ENCODE data around the gene KCNK2. TPM values are rescaled to one million over a fixed set of nuclear protein-coding genes. Genes with fewer than 3 reads are reported as not detected.

Gene KCNK2
- polyA plus RNA-seq (2013, experiment 1 of 2), result 0.63 TPM
- polyA plus RNA-seq (2013, experiment 2 of 2), result 0.40 TPM

- Histone ChIP-seq H3K4me1 (ENCODE audit: control insufficient read depth, insufficient read depth, low read length, poor library complexity, severe bottlenecking) (peaks cover 9% of the 10 kb centered on the region), H3K27ac (ENCODE audit: low read depth, low read length, severe bottlenecking) (no peak within 1 kb of the TSS), H3K4me3 (ENCODE audit: extremely low read depth, insufficient read depth, low read length, poor library complexity, severe bottlenecking) (peak within 1 kb of the TSS; percentile 37), H3K9me3 (ENCODE audit: control insufficient read depth, low read length) (no peaks in the 10 kb centered on the region), H3K36me3 (ENCODE audit: control insufficient read depth, insufficient read depth, low read length) (no peaks in the 10 kb centered on the region)
- 0% methylated on average over 38 to 54 of the region's 85 CpGs for WGBS, 2 experiments (ENCODE audit: insufficient coverage in 2 of 2)
These were observed at the start of gene KCNK2 for GRCh38 chr1:215082532-215083382. KCNK2 (plus strand) TSS chr1:215082737; CDS start chr1:215083386, 649 bp downstream.

- H3K9me3 ChIP-seq (ENCODE audit: control insufficient read depth, low read length), result no peaks in the 10 kb centered on the region
- no peak overlapping the region for H3K27ac ChIP-seq (ENCODE audit: low read depth, low read length, severe bottlenecking)
- H3K36me3 ChIP-seq (ENCODE audit: control insufficient read depth, insufficient read depth, low read length), result no peaks in the 10 kb centered on the region
- H3K4me1 ChIP-seq (ENCODE audit: control insufficient read depth, insufficient read depth, low read length, poor library complexity, severe bottlenecking), result no peaks in the 10 kb centered on the region
- no CpG with 5 or more reads among the region's 1 CpG for WGBS, 2 experiments (ENCODE audit: insufficient coverage in 2 of 2)
- no peak overlapping the region for H3K4me3 ChIP-seq (ENCODE audit: extremely low read depth, insufficient read depth, low read length, poor library complexity, severe bottlenecking)
These were observed 49.5 kb upstream of the KCNK2 start for GRCh38 chr1:215032911-215033526.

GRCh38 chr1:215040190-215040589 lies 42.3 kb upstream of the KCNK2 start:
- no peaks in the 10 kb centered on the region for H3K4me1 ChIP-seq (ENCODE audit: control insufficient read depth, insufficient read depth, low read length, poor library complexity, severe bottlenecking)
- no peak overlapping the region for H3K4me3 ChIP-seq (ENCODE audit: extremely low read depth, insufficient read depth, low read length, poor library complexity, severe bottlenecking)
- WGBS, 2 experiments (ENCODE audit: insufficient coverage in 2 of 2), result 67% methylated on average over 1 of the region's 2 CpGs; no CpG with 5 or more reads in 1 of the 2 experiments
- no peaks in the 10 kb centered on the region for H3K9me3 ChIP-seq (ENCODE audit: control insufficient read depth, low read length)
- H3K36me3 ChIP-seq (ENCODE audit: control insufficient read depth, insufficient read depth, low read length), result no peaks in the 10 kb centered on the region
- H3K27ac ChIP-seq (ENCODE audit: low read depth, low read length, severe bottlenecking), result no peak overlapping the region

GRCh38 chr1:215043401-215043800 lies 39.1 kb upstream of the KCNK2 start:
- no CpG with 5 or more reads among the region's 1 CpG for WGBS, 2 experiments (ENCODE audit: insufficient coverage in 2 of 2)
- no peaks in the 10 kb centered on the region for H3K4me1 ChIP-seq (ENCODE audit: control insufficient read depth, insufficient read depth, low read length, poor library complexity, severe bottlenecking)
- H3K4me3 ChIP-seq (ENCODE audit: extremely low read depth, insufficient read depth, low read length, poor library complexity, severe bottlenecking), result no peak overlapping the region
- no peaks in the 10 kb centered on the region for H3K36me3 ChIP-seq (ENCODE audit: control insufficient read depth, insufficient read depth, low read length)
- H3K9me3 ChIP-seq (ENCODE audit: control insufficient read depth, low read length), result no peaks in the 10 kb centered on the region
- no peak overlapping the region for H3K27ac ChIP-seq (ENCODE audit: low read depth, low read length, severe bottlenecking)

- H3K9me3 ChIP-seq (ENCODE audit: control insufficient read depth, low read length), result no peaks in the 10 kb centered on the region
- no peaks in the 10 kb centered on the region for H3K4me1 ChIP-seq (ENCODE audit: control insufficient read depth, insufficient read depth, low read length, poor library complexity, severe bottlenecking)
- H3K27ac ChIP-seq (ENCODE audit: low read depth, low read length, severe bottlenecking), result no peak overlapping the region
- no peak overlapping the region for H3K4me3 ChIP-seq (ENCODE audit: extremely low read depth, insufficient read depth, low read length, poor library complexity, severe bottlenecking)
- no peaks in the 10 kb centered on the region for H3K36me3 ChIP-seq (ENCODE audit: control insufficient read depth, insufficient read depth, low read length)
- no CpG with 5 or more reads among the region's 3 CpGs for WGBS, 2 experiments (ENCODE audit: insufficient coverage in 2 of 2)
These were observed 38.4 kb upstream of the KCNK2 start for GRCh38 chr1:215044151-215044550.

- no peak overlapping the region for H3K27ac ChIP-seq (ENCODE audit: low read depth, low read length, severe bottlenecking)
- 83 to 100% methylated on average over 2 of the region's 5 CpGs for WGBS, 2 experiments (ENCODE audit: insufficient coverage in 2 of 2)
- H3K4me1 ChIP-seq (ENCODE audit: control insufficient read depth, insufficient read depth, low read length, poor library complexity, severe bottlenecking), result no peaks in the 10 kb centered on the region
- no peaks in the 10 kb centered on the region for H3K9me3 ChIP-seq (ENCODE audit: control insufficient read depth, low read length)
- H3K4me3 ChIP-seq (ENCODE audit: extremely low read depth, insufficient read depth, low read length, poor library complexity, severe bottlenecking), result no peak overlapping the region
- H3K36me3 ChIP-seq (ENCODE audit: control insufficient read depth, insufficient read depth, low read length), result no peaks in the 10 kb centered on the region
These were observed 36.7 kb upstream of the KCNK2 start for GRCh38 chr1:215045698-215046308.

- no peaks in the 10 kb centered on the region for H3K36me3 ChIP-seq (ENCODE audit: control insufficient read depth, insufficient read depth, low read length)
- no peak overlapping the region for H3K27ac ChIP-seq (ENCODE audit: low read depth, low read length, severe bottlenecking)
- H3K4me1 ChIP-seq (ENCODE audit: control insufficient read depth, insufficient read depth, low read length, poor library complexity, severe bottlenecking), result no peaks in the 10 kb centered on the region
- no peaks in the 10 kb centered on the region for H3K9me3 ChIP-seq (ENCODE audit: control insufficient read depth, low read length)
- no peak overlapping the region for H3K4me3 ChIP-seq (ENCODE audit: extremely low read depth, insufficient read depth, low read length, poor library complexity, severe bottlenecking)
These were observed 30.1 kb upstream of the KCNK2 start for GRCh38 chr1:215052256-215053015.

- Histone ChIP-seq H3K36me3 (ENCODE audit: control insufficient read depth, insufficient read depth, low read length) (no peaks in the 10 kb centered on the region), H3K9me3 (ENCODE audit: control insufficient read depth, low read length) (no peaks in the 10 kb centered on the region), H3K4me1 (ENCODE audit: control insufficient read depth, insufficient read depth, low read length, poor library complexity, severe bottlenecking) (no peaks in the 10 kb centered on the region), H3K27ac (ENCODE audit: low read depth, low read length, severe bottlenecking) (no peak overlapping the region), H3K4me3 (ENCODE audit: extremely low read depth, insufficient read depth, low read length, poor library complexity, severe bottlenecking) (no peak overlapping the region)
- no CpG with 5 or more reads among the region's 6 CpGs for WGBS, 2 experiments (ENCODE audit: insufficient coverage in 2 of 2)
These were observed 28.3 kb upstream of the KCNK2 start for GRCh38 chr1:215054266-215054665.

- WGBS, 2 experiments (ENCODE audit: insufficient coverage in 2 of 2), result 44 to 50% methylated on average over 1 of the region's 2 CpGs
- H3K9me3 ChIP-seq (ENCODE audit: control insufficient read depth, low read length), result no peaks in the 10 kb centered on the region
These were observed 27.1 kb upstream of the KCNK2 start for GRCh38 chr1:215055281-215055935.

GRCh38 chr1:215056584-215056983 lies 26.0 kb upstream of the KCNK2 start:
- no peak overlapping the region for H3K4me3 ChIP-seq (ENCODE audit: extremely low read depth, insufficient read depth, low read length, poor library complexity, severe bottlenecking)
- no peaks in the 10 kb centered on the region for H3K36me3 ChIP-seq (ENCODE audit: control insufficient read depth, insufficient read depth, low read length)
- no peaks in the 10 kb centered on the region for H3K9me3 ChIP-seq (ENCODE audit: control insufficient read depth, low read length)
- no CpG with 5 or more reads among the region's 1 CpG for WGBS, 2 experiments (ENCODE audit: insufficient coverage in 2 of 2)
- H3K27ac ChIP-seq (ENCODE audit: low read depth, low read length, severe bottlenecking), result no peak overlapping the region
- H3K4me1 ChIP-seq (ENCODE audit: control insufficient read depth, insufficient read depth, low read length, poor library complexity, severe bottlenecking), result no peaks in the 10 kb centered on the region

More at GRCh38 chr1:215055281-215055935, 27.1 kb upstream of the KCNK2 start:
- Histone ChIP-seq H3K36me3 (ENCODE audit: control insufficient read depth, insufficient read depth, low read length) (no peaks in the 10 kb centered on the region), H3K4me3 (ENCODE audit: extremely low read depth, insufficient read depth, low read length, poor library complexity, severe bottlenecking) (no peak overlapping the region), H3K27ac (ENCODE audit: low read depth, low read length, severe bottlenecking) (no peak overlapping the region), H3K4me1 (ENCODE audit: control insufficient read depth, insufficient read depth, low read length, poor library complexity, severe bottlenecking) (no peaks in the 10 kb centered on the region)

All from mesodermal cell (in vitro differentiated cells).